A172 (cell line): ENCODE data around the gene XAB2. TPM values are rescaled to one million over a fixed set of nuclear protein-coding genes. Genes with fewer than 3 reads are reported as not detected.

ENCODE experiments used
- DNase-seq: peaks from one replicate; pipeline ENCODE4 v3.0.0-alpha.2; 2015; ENCODE audit warnings: low spot score
- total RNA-seq: library from RNA; depleted of rRNA; stranded (reverse); fragments of >200 nt; shearing (Covaris generic); gene quantifications from 2 replicates; pipeline ENCODE4 v1.2.3, GENCODE V29; 2014; rRNA removed

Gene XAB2
- total RNA-seq: 40.0 and 43.2 TPM in 2 replicates

DNA sequence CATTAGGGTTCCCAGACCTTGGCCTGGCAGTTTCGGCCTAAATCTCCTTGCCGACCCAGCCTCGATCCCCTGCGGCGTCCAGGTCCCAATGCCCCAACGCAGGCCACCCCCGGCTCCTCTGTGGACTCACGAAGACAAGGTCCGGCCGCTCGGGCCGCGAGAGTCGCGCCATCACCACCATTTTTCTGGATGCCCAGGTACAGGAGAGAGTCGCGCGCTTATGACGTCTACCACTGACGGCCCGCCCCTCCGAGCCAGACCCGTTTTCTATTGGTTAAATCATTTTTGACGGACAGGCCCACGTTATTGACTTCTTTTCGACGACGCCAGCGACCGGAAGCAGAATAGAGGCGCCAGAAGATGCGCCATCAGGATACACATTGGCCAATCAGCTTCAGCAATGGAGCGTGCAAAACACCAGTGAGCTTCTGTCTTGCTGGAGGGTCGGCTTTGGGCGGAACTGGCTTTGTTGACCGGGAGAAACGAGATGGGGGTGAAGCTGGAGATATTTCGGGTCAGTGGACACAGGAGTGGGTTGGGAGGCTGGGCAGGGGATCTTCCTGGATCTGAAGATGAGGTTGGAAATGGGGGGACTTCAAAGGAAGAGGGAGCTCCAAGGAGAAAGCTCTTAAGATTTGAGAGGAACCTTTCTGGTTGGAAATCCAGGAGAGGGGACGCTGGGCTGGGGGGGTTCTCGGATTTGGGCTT is at the start of gene XAB2, which contains the start of gene PET100:
Gene XAB2, minus strand, starts transcription at position 199 of the 708 bp plus-strand sequence. Its CDS starts 18 bp downstream, at position 181.
Gene PET100, plus strand, starts transcription at position 447 of the 708 bp plus-strand sequence. Its CDS starts 41 bp downstream, at position 488.
- DNase-seq: peak; percentile 99

DNA sequence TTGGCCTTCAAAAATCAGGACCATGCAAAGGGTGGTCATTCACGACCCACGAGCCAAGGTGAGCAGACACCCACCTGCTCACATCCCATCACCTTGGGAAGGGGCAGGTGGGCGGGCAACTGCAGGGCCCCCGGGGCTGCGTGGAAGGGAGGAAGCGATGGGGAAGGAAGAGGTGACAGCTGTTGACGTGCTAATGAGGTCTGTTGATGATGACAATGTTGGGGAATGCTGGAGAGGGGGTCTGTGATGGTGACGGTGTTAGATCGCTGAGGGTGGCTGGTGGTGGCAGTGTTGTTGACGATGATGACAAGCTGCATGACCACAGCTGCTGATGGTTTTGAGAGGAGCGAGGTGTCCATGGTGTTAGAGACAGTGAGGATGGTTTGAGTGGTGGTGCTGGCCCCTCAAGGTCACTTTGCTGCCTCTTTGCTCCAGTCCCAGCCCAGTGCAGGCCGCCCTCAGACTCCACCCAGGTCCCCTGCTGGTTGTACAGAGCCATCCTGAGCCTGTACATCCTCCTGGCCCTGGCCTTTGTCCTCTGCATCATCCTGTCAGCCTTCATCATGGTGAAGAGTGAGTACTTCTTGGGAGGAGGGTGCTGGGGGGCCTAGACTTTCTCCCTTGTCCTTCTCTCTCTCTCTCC is 48.4 kb upstream of the XAB2 start:
- no peak for DNase-seq

DNA sequence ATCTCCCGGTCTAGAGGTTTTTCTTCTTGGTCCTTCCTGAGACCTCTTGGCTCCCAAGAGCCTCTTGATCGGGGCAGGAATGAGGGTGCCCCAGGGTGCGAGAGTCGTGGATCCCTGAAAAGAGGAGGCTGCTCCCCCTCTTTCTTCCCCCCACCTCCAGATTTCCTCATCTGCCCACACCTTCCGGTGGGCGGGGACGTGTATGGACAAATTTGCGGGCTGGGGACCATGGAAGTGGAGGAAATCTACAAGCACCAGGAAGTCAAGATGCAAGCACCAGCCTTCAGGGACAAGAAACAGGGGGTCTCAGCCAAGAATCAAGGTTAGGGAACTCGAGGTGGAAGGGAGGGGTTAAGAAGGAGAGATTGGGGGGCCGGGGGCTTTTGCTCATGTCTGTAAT is 47.5 kb upstream of the XAB2 start, which contains the start of gene MCEMP1:
Gene MCEMP1, plus strand, starts transcription at position 237 of the 400 bp plus-strand sequence. Its CDS starts 31 bp downstream, at position 268.
- no peak for DNase-seq

DNA sequence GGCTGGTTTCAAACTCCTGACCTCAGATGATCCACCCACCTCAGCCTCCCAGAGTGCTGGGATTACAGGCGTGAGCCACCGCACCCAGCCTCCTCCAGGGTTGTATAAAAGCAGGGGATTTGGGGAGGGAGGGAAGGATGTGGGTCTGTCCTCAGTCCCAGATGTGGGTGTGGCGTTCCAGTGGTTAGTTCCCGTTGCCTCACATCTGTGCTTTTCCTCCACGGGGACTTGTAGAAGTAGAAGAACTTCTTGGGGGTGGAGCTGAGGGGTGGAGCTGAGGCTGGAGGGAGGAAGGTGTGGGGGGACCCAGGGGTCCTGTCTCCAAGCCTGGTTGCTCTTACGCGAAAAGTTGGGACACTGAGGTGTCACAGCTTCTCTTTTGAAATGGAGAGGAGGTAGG is 47.0 kb upstream of the XAB2 start:
- DNase-seq: no peak

DNA sequence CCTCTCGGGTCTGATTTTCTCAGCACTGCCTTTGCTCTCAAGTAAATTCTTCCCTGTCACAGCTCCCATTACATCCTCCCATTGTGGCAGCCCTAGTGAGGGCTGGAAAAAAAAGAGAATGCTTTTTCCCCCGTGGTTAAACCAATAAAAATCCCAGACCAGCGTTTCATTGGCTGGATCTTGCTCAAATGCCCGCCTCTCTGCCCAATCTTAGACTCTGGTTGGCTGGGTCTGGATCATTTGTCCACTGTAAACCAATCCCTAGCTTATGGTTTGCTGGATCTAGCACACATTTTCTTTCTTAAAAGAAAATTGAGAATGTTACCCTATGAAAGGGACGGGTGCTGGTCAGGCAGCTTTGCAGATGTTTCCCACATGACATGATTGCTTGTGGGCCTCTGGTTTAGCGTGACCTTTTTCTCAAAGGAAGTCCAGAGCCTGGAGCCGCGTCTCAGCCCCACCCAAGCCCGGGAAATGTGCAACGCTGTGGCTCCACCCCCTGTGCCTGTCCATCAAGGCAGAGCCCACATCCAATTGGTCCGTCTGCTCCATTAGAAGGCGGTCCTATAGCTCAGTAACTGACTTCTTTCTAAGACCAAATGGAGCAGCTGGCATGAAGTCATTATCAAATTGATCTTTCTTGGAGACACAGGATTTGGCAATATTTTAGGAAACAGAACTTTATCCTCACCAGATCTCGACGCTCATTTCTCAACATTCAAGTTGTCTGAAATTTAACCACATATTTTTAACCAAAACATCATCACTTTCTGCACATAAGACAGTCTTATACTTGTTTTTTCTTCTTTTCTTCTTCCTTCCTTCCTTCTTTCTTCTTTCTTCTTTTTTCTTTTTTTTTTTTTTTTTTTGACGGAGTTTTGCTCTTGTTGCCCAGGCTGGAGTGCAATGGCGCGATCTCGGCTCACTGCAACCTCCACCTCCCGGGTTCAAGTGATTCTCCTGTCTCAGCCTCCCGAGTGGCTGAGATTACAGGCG is 45.0 kb upstream of the XAB2 start:
- peak; percentile 60 for DNase-seq

DNA sequence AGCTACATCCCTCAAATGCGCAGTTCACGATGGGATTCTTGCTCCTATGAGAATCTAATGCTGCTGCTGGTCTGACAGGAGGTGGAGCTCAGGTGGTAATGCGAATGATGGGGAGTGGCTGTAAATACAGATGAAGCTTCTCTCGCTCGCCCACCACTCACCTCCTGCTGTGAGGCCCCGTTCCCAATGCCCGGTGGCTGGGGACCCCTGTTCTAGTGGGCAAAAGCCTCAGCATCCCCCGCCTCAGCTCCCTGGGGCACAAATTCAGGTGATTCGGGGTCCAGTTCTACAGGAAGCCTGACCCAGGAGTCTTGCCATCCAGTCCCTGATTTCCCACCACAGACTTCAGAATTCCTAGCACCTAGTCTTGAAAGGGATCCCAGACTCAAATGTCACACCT is 43.2 kb upstream of the XAB2 start:
- DNase-seq: no peak

DNA sequence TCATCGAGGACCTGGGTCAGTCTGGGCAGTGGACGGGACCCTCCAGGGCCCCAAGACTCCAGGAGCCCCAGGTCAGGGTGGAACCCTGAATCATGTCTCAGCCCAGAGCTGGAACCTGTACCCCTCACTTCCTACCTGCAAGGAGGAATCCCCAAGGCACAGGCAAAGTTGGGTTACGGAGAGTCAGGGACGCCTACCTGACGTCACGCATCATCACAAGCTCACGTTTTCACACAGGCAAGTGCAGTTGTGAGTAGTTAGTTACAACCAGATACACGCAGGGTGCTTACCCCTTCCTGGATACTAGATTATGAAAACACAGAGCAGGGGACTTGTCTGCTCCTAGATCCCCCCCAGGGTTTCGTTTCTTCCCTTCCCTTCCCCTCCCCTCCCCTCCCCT is 41.4 kb upstream of the XAB2 start:
- no peak for DNase-seq

DNA sequence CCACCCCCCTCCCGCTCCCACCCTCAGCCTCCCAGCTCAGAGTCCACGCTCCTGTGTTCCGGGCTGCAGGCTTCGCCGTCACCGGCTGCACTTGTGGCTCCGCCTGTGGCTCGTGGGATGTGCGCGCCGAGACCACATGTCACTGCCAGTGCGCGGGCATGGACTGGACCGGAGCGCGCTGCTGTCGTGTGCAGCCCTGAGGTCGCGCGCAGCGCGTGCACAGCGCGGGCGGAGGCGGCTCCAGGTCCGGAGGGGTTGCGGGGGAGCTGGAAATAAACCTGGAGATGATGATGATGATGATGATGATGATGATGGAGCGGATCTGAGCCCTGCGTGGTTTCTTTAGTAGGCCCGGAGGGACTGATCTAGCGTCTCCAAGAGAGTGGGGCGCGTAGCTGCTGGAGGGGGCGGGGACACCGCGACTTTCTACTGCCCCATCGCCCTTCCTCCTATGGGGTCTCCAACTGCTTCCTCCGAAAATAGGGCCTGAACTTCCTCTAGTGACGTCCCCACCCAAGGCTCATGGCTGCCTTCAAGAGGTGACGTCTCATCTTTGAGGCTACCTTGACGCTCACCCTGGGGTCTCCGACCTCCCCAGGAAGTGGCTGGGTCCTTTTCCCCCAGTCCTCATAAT is 40.9 kb upstream of the XAB2 start:
- DNase-seq: no peak

DNA sequence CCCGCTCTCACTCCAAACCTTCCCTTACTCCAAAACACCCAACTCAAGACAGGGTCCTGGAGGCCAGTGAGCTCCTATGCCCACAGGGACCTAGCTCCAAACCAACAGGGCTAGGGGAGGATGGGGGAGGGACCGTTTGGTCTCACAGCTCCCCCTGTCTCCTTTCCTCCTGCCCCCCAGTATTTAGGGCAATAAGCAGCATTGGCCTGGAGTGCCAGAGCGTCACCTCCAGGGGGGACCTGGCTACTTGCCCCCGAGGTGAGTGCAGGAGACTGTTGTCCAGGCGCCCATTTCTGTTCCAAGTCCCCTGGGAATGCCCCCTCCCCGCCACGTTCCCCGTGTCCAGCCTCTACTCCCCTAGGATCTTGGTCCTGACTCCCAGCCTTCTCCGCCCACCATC is 40.3 kb upstream of the XAB2 start:
- DNase-seq: no peak

DNA sequence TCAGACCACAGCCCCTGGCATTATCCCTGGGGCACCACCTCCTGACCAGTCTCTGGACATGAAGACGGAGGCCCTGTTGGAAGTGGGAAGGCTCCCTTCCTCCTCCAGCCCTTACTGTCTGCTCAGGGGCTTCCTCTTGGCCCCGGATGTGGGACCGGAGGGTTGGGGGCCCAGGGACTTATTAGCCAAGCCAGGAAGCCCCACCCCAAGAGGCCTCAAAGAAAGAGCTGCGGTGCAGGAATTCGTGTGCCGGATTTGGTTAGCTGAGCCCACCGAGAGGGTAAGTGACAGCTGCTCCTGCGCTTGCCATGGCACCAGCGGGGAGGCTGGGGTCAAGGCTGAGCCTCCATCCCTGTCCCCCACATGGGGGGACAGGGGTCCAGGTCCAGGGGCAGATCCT is 39.5 kb upstream of the XAB2 start, which contains the start of gene RETN:
Gene RETN, plus strand, starts transcription at position 208 of the 400 bp plus-strand sequence. CDS start 278 bp downstream, outside the sequence.
- no peak for DNase-seq

DNA sequence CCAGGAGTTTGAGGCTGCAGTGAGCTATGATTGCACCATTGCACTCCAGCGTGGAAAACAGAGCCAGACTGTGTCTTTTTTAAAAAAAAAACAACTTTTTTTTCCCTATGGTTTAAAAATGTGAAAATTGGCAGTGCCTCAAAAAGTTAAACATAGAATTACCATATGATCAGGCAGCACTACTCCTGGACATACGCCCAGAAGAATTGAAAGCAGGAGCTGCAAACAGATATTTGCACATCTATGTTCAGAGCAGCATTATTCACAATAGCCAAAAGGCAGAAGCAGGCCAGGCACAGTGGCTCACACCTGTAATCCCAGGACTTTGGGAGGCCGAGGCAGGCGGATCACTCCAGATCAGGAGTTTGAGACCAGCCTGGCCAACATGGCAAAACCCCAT is 35.7 kb upstream of the XAB2 start:
- no peak for DNase-seq

DNA sequence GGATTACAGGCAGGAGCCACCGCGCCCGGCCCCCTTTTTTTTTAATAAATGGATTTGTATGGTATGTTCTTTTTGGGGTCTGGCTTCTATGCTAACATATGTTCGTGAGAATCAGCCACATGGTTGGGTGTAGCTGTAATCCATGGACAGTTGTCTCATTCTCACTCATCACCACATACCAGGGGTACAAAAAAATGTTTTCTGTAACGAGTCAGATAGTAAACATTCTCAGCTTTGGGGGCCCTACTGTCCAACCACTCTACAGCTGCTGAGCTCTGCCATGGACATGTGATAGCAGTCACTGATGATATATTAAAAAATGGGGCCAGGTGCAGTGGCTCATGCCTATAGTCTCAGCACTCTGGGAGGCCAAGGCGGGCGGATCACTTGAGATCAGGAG is 34.4 kb upstream of the XAB2 start:
- DNase-seq: no peak

DNA sequence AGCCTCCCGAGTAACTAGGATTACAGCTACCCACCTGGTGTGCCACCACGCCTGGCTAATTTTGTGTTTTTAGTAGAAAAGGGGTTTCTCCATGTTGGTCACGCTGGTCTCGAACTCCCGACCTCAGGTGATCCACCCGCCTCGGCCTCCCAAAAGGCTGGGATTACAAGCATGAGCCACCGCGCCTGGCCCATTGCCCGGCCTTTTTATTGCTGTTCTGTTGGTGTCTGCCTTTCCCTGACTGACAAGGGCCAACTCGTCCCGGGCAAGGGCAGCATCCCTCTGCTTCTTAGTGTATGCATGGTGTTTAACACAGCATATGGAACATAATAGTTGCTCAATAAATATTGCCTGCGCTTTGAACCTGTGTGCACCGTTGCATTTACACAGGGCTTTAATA is 33.3 kb upstream of the XAB2 start:
- DNase-seq: no peak

DNA sequence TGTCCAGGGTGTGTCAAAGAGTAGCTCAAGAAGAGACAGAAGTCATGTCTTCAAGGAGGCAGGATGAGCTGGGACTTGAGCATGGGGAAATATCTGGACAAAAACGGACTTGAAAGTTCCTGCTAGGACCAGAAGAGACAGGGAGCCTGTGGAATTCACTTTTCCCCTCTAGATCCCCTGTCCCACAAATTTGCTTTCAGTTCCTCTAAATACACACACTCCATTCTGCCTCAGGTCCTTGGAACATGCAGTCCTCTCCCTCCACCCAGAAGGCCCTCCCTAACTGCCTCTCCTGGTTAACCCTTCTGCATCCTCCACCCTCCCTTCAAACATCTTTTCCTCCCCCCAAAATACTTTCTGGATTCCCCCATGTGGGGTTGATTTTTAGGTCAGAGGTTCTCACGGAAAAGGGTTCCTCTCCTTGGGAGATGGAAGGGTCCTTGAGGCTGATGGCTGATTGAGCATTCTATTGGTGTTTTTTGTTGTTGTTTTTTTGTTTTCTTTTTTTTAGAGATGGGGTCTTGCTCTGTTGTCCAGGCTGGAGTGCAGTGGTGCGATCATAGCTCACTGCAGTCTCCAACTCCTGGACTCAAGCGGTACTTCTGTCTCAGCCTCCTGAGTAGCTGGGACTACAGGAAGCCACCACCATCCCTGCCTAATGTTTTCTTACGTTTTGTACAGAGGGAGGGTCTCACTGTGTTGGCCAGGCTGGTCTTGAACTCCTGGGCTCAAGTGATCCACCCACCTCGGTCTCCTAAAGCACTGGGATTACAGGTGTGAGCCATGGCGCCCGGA is 32.6 kb upstream of the XAB2 start:
- no peak for DNase-seq

DNA sequence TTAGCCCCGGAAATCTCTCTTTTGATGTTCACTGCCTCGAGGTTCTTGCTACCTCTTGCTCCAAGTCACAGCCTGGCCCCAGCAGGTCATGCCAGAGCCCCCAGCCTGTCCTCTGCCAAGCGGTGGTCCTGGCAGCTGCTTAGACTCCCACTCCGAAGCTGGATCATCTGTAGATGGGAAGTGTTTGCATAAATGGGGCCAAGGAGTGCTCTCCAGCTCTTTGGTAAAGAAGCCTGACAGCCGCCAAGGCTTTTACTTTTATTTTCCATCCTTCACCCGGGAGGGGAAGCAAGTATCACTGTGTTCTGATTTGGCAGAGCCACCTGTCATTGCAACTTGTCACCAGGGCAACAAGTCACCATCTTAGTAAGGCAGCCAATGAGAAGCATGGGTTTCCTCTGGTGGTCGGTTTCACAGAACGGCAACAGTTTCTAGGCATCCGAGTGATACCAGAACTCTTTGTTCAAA is 28.9 kb upstream of the XAB2 start:
- DNase-seq: peak; percentile 16

DNA sequence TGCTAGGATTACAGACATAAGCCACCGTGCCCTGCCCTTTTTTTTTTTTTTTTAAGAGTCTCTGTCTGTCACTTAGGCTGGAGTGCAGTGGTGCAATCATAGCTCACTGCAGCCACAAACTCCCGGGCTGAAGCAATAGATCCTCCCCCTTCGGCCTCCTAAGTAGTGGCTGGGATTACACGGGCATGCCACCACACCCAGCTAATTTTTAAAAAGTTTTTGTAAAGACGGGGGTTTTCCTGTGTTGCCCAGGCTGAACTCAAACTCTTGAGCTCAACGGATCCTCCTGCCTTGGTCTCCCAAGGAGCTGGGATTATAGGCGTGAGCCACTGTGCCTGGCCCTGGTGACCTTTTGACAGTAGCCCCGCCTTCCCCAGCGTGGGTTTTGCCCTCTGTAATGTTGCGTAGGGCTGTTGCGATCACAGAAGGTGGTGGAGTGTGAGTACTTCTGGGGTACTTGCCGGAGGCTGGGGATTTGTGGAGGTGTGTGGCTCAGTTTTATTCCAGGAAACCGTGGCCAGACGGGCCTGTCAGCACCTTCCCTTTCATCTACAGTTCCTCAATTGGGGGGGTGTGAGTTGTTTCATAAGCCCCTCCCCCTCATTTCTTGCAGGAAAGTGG is 27.9 kb upstream of the XAB2 start:
- no peak for DNase-seq

DNA sequence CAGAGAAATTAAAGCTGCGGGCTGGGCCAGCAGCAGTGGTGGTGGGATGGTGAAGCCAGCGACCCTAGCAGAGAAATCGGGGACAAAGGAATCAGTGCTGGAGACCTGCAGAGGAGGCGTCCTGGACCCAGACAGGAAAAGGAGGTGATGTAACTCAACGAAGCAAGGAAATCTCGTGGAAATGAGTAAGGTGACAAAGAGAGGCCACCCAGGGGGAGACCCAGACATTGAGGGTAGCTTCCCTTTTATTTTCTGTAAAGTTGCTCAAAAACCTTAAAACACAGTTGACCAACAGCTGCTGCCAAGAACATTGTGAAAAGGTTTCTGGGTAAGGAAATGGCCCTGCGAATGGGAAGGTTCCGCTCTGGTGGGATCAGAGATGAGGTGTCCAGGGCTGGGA is 26.2 kb upstream of the XAB2 start:
- no peak for DNase-seq

DNA sequence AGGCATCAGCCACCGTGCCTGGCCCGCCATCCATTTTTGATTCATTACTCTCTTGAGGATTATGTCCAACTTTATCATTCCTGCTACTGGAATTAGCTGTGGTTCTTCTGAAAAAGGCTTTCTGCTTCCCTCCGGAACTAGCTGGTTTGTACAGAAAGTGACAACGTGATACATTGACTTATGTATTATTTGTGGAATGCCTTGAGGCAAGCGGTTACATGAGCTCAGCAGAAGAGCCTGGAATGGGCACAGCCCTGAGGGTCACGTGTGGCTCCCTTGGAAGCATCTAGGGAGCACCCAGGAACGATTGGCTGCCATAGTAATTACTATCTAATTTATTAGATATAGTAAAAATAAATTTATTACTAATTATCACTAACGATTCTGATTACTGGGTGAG is 25.1 kb upstream of the XAB2 start:
- DNase-seq: no peak

DNA sequence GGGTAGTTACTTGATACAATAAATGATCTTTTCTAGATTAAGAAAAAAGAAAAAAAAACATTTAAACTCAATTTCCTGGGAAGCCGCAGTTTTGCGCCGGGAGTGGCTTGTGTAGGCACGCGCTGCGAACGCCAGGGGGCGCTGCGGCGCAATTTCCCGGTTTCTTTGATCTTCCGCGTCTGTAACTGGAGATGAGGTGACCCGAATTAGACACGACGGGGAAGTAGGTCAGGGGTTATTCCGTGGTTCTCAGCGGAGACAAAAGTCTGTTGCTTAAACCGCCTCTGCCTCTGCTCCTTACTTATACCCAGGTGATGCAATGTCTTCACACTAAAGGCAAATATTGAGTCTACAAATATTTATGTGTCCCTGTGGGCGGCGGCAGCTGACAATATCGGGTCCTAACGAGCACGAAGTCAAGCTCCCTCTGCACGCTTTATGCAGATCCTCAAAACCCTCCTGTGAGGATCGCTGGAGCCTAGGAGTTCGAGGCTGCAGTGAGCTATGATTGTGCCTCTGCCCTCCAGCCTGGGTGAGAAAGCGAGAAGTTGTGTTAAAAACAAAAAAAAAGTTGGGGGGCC is 22.8 kb upstream of the XAB2 start:
- DNase-seq: peak; percentile 49

DNA sequence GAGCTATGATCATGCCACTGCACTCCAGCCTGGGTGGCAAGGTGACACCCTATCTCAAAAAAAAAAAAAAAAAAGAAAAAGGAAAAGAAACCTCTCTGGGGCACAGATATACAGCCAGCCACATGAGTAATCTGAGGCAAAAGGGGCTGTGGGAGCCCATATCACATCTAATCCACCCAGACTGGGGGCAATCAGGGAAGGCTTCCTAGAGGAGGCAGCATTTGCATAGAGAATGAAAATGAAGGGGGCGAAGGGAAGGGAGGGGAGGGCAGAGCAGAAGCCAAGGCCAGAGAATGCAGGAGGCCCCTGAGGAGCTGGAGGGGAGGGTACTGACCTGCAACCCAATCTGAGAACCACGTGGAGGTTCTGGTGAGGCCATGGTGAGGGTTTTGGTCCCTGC is 20.8 kb upstream of the XAB2 start:
- no peak for DNase-seq
